Fibroblast of villous mesenchyme (primary cell): ENCODE data around the gene NTMT1. TPM values are rescaled to one million over a fixed set of nuclear protein-coding genes. Genes with fewer than 3 reads are reported as not detected.

ENCODE experiments used
- DNase-seq: peaks from one replicate; pipeline ENCODE4 v3.0.0-alpha.2; 2010; ENCODE audit warnings: low read depth
- H3K4me3 ChIP-seq: 2 replicates; pipeline ENCODE4 v1.5.1; 2011; ENCODE audit warnings: low read depth, mild to moderate bottlenecking, low read length
- CTCF ChIP-seq: IDR thresholded peaks from 2 replicates; pipeline ENCODE4 v1.5.1; 2012; ENCODE audit warnings: low read depth, mild to moderate bottlenecking, low read length; ENCODE audit not compliant: insufficient read depth
- total RNA-seq: library from RNA; depleted of rRNA; stranded (reverse); fragments of >200 nt; gene quantifications from 2 replicates; pipeline ENCODE4 v1.2.3, GENCODE V29; 2012

The NTMT1 gene
- total RNA-seq, 1 donor: 36.3 TPM

DNA sequence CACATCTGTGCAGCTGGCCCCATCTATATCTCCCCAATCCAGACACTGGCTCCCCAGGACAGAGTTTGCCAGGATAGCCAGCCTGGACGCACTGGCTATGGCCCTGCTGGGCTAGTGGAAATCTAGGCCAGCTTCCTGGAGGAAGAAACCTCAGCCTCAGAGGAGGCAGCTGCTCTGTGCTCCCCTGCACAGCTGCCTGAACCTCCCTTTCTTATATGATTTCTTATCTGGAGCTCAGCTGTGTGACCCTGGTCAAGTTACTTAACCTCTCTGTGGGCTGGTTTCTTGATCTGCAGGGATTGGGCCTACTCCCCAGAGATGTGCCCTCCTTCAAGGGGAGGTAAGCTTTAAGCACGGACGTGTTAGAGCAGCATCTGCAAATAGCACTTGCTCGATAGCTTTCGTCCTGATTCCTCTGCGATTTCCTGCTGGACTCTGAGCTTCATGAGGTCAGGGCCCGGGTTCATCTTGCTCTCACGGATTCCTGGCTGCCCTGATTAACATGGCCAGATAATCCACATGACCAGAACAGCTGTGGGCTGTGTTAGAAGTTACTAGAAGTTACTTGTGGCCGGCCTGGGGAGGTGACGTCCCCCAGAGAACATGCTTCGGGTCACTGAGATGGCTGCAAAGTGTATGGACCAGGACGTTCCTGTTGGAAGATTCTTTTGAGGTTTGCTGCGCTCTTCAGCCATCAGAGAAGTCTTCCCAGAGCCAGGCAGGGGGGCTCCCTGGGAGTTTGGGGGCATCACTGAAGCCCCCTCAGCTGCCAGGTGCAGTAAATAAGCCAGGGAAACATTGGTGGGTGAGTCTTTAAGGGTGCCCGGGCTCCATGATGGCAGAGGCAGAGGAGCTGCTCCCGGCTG lies 19.6 kb upstream of the NTMT1 start:
- no peak for TF ChIP-seq CTCF
- no peak overlapping the region for H3K4me3 ChIP-seq
- DNase-seq: peak; percentile 81

DNA sequence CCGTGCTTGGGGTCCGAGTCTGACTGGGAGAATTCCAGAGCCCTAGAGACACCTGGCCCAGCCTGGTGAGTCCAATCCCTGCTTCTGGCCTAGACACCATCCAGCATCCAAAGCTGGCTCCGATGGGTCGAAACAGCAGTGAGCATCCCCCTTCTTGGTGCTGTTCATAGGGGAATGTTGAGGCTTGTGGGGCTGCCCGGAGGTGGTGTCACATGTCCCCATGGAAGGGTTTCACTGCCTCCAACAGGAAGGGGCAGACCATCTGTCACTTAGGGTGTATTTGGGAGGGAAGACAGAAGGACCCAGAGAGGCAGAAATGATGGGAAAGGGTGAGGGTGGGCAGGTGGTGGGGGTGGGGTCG lies 19.0 kb upstream of the NTMT1 start:
- no peak for TF ChIP-seq CTCF

GRCh38 chr9:129608561-129609481 lies 17.1 kb upstream of the NTMT1 start:
- H3K4me3 ChIP-seq: no peak overlapping the region
- no peak for DNase-seq
- no peak for TF ChIP-seq CTCF

More for the DNA sequence above, 19.0 kb upstream of the NTMT1 start:
- H3K4me3 ChIP-seq: no peak overlapping the region
- DNase-seq: no peak

DNA sequence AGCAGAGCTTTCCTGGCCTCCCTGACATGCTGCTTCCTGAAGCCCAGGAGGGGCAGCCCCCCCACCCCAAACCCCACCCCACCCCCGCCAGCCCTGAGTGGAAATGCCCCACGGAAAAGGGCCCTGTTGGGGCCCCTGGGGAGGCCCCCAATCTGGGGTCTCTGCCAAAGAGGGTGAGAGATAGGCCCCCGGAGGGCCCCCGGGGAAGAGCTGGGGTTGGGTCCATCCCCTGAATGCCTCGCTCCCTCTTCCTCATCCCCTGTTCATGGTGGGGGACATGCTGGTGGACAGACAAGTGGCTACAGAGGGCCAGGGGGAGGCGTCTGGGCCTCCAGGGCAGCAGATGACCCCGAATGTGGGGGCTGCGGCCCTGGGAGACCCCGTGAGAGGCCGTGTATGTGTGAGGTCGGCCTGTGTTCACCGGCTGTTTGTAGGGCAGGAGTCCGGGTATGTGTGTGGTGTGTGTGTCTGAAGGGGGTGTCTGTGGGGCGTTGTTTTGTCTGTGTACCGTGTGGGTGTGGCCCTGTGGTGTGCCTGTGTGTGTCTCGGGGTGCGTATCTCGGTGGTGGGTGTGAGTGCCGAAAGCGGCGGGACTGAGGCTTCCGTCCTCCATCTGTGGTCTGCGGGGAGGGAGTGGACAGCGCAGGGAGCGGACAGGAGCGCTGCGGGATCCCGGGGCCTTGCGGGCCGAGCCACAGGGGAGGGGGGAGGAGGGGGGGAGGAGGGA lies 16.3 kb upstream of the NTMT1 start:
- no peak overlapping the region for H3K4me3 ChIP-seq

DNA sequence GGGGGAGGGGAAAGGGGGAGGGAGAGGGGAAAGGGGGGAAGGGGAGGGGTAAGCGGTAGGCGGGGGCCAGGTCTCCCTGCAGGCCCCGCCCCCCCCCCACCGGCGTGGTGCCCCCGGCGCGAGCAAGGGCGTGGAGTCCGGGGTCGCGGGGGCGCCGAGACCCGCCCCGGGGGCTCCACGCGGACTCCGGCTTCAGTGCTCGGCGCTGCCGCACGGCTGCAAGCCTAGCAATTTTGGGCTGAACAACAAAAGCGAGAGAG lies 15.8 kb upstream of the NTMT1 start:
- peak overlapping the region; percentile 61 for H3K4me3 ChIP-seq
- no peak for DNase-seq
- TF ChIP-seq CTCF: no peak

More for the DNA sequence above, 16.3 kb upstream of the NTMT1 start:
- DNase-seq: peak; percentile 51
- TF ChIP-seq CTCF: no peak

DNA sequence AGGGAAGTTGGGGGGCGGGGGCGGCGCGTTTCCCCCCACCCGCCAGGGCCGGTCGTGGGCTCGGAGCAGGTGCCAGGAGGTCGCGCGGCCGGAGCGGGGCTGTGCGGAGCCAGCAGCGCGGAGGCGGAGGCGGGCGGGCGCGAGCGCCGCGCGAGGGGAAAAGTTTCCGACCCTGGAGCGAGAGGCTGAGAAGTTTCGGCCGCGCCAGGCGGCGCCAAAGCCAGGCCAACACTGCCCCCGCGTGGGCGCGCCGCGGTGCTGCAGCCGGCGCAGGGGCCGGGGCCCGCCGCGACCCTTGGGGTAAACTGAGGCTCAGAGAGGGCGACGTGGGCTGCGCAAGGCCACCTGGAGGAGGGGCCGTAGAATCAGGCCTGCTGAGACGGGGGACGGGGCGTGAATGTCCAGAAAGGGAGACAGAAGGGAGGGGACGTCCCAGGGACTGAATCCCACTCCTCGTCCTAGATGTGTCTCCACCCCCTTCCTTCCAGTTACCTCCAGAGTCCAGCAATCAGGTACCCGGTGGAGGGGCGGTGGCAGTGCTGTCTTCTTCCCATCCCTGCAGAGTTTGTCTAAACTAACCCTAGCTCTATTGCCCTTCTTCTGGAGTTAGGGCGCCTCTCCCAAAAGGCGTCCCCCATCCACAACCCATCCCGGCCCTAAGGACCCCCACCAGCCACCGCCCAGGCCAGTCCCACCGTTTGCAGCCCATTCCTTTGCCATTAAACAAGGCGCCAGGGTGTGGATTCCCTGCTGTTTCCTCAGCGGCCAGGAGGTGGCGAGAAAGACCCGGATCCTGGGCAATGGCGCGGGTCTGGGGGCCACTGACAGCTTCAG lies 15.3 kb upstream of the NTMT1 start:
- peak; percentile 87 for TF ChIP-seq CTCF
- DNase-seq: peak; percentile 63
- H3K4me3 ChIP-seq: peak overlapping the region; percentile 66
